GM15510 (cell line): Measurements from ENCODE around the gene CMTM8.

Source experiments
- POLR2A ChIP-seq: IDR thresholded peaks from 3 replicates; pipeline ENCODE4 v1.6.1; 2011; ENCODE audit warnings: borderline replicate concordance; ENCODE audit not compliant: insufficient read length; ENCODE audit errors: extremely low read depth

The CMTM8 gene

GRCh38 chr3:32282578-32283154 lies 44.2 kb downstream of the CMTM8 start:
- TF ChIP-seq POLR2A = no peak

GRCh38 chr3:32283304-32283703 lies 44.8 kb downstream of the CMTM8 start:
- TF ChIP-seq POLR2A = no peak

GRCh38 chr3:32284443-32285212 lies 46.1 kb downstream of the CMTM8 start:
- no peak for TF ChIP-seq POLR2A

- no peak for TF ChIP-seq POLR2A
Observed at GRCh38 chr3:32285891-32286290, 47.4 kb downstream of the CMTM8 start.

DNA sequence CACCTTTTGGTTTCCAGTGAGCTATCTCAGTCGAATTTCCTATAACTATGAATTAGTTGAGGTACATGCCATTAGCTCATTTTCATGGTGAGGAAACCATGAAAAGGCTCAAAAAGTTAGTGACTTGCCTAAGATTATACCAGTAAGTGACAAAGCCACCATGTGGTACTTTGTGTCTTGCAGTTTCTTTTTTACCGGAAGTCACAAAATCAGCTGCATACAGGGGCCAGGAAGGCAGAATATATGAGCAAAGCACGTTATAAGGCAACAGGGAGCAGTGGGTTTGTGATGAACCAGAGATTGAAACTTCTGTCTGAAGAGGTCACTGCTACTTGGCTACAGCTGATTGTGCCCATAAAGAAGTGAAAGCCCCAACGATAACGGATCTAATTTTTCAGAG lies 50.3 kb downstream of the CMTM8 start:
- no peak for TF ChIP-seq POLR2A

DNA sequence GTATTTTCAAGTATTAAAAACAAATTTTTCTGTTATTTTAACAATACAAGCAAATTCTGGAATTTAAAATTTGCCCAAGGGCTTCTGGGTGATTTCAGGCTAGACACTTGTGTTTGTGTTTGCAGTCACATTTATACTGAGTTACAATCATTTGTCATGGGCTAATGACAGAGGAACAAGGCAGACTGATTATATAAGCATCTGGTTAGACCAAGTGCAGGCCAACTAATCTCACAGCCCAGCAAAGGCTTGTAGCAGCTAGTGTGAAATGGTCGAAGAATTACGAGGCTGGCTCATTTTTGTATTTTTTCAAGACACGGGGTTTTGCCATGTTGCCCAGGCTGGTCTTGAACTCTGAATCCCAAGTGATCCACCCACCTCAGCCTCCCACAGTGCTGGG lies 52.1 kb downstream of the CMTM8 start:
- no peak for TF ChIP-seq POLR2A

GRCh38 chr3:32292085-32292796 lies 53.8 kb downstream of the CMTM8 start:
- TF ChIP-seq POLR2A = no peak

- TF ChIP-seq POLR2A = no peak
Observed at GRCh38 chr3:32293903-32294302, 55.4 kb downstream of the CMTM8 start.

- no peak for TF ChIP-seq POLR2A
Observed at GRCh38 chr3:32296251-32297204, 58.0 kb downstream of the CMTM8 start.

- no peak for TF ChIP-seq POLR2A
Observed at GRCh38 chr3:32297366-32297765, 58.9 kb downstream of the CMTM8 start.

DNA sequence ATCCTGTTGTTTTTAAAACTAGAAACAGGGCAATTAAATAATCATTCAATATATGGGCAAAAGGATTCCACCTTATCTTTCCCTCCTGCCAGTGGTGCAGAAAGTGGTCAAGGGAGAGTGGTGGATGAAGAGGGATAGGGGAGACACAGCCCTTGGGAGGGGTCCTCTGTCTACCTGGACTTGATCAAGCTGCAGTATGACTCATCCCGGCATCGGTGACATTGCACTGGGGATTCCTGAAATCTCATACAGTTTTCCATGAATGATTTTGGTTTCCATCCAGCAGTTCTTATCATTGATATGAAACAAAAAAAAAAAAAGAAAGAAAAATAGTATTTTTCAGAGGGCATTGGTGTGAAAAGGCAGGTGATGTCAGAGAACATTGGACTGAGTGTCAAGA lies 62.9 kb downstream of the CMTM8 start:
- TF ChIP-seq POLR2A = no peak

GRCh38 chr3:32302601-32303398 lies 64.3 kb downstream of the CMTM8 start:
- no peak for TF ChIP-seq POLR2A

GRCh38 chr3:32303399-32303747 lies 64.9 kb downstream of the CMTM8 start:
- no peak for TF ChIP-seq POLR2A

GRCh38 chr3:32303977-32304881 lies 65.7 kb downstream of the CMTM8 start:
- no peak for TF ChIP-seq POLR2A

- TF ChIP-seq POLR2A = no peak
Observed at GRCh38 chr3:32305361-32305876, 66.9 kb downstream of the CMTM8 start.
